Neural progenitor cell (in vitro differentiated cells): ENCODE data around the gene SIRT7.

Source experiments
- CTCF ChIP-seq: fragments of 200-600 bp; sonication (generic); IDR thresholded peaks from 2 replicates; pipeline ENCODE4 v1.5.1; 2017; ENCODE audit warnings: antibody characterized with exemption, mild to moderate bottlenecking
- EZH2 ChIP-seq: fragments of 200-600 bp; sonication (generic); IDR thresholded peaks from 2 replicates; pipeline ENCODE4 v1.6.1; 2017; ENCODE audit warnings: antibody characterized with exemption, mild to moderate bottlenecking, moderate library complexity

GRCh38 chr17:81885869-81886548 is 32.0 kb downstream of the SIRT7 start:
- no peak for TF ChIP-seq CTCF
- no peak for TF ChIP-seq EZH2
